ENCODE measurements around the gene AGO3. TPM values are rescaled to one million over a fixed set of nuclear protein-coding genes. Genes with fewer than 3 reads are reported as not detected.

AGO3 gene
- total and polyA plus RNA-seq, 2 of the 13 experiments (the other 11 are each of a cell fraction or from before 2014, with no cell fraction given): 21.2 to 27.1 TPM

- 0 out of 2 replicates have a peak, but pooled peaks have one; percentile 78 for TF ChIP-seq KIAA2018 (CRISPR knock-in tag; IDR thresholded peaks at IDR 0.05; ENCODE audit: borderline replicate concordance)
- no peak for TF ChIP-seq ZNF180 (CRISPR knock-in tag; IDR thresholded peaks at IDR 0.05; ENCODE audit: borderline replicate concordance, low read depth)
- no peak for TF ChIP-seq ATF1 (CRISPR knock-in tag; IDR thresholded peaks at IDR 0.05)
- TF ChIP-seq AHDC1 (CRISPR knock-in tag; IDR thresholded peaks at IDR 0.05; ENCODE audit: borderline replicate concordance): no peak
- TF ChIP-seq ZNF143 (CRISPR knock-in tag; IDR thresholded peaks at IDR 0.05): peak; percentile 83
- TF ChIP-seq TFDP2 (CRISPR knock-in tag; IDR thresholded peaks at IDR 0.05): peak; percentile 89
- TF ChIP-seq ZNF275 (CRISPR knock-in tag; IDR thresholded peaks at IDR 0.05; ENCODE audit: borderline replicate concordance): peak; percentile 95
These were observed 157.9 kb downstream of the AGO3 start, which contains the start of gene ADPRS (continued) for GRCh38 chr1:36088577-36089392.
